ENCODE results near the gene SLC4A2.

Gene SLC4A2

GRCh38 chr7:151053751-151054150, 5.6 kb upstream of the SLC4A2 start:
- Histone ChIP-seq H3K4me1 (ENCODE audit: control insufficient read depth, insufficient read depth, low read length, poor library complexity, severe bottlenecking) (peaks cover 20% of the 10 kb centered on the region), H3K27ac (ENCODE audit: insufficient read depth, low read length, poor library complexity, severe bottlenecking) (no peak overlapping the region), H3K27me3 (replicated peaks; ENCODE audit: control insufficient read depth, insufficient read depth, low read length, poor library complexity, severe bottlenecking) (no peaks in the 10 kb centered on the region), H3K9me3 (ENCODE audit: control insufficient read depth, low read length) (no peaks in the 10 kb centered on the region), H3K4me3 (ENCODE audit: insufficient read depth, low read depth, low read length, poor library complexity, severe bottlenecking) (no peak overlapping the region), H3K36me3 (ENCODE audit: control insufficient read depth, insufficient read depth, low read length) (no peaks in the 10 kb centered on the region)
- DNase-seq: no peak

- no peak for DNase-seq
- Histone ChIP-seq H3K9me3 (ENCODE audit: control insufficient read depth, low read length) (no peaks in the 10 kb centered on the region), H3K36me3 (ENCODE audit: control insufficient read depth, insufficient read depth, low read length) (no peaks in the 10 kb centered on the region), H3K4me3 (ENCODE audit: insufficient read depth, low read depth, low read length, poor library complexity, severe bottlenecking) (no peak overlapping the region), H3K27ac (ENCODE audit: insufficient read depth, low read length, poor library complexity, severe bottlenecking) (no peak overlapping the region), H3K4me1 (ENCODE audit: control insufficient read depth, insufficient read depth, low read length, poor library complexity, severe bottlenecking) (peaks cover 29% of the 10 kb centered on the region), H3K27me3 (replicated peaks; ENCODE audit: control insufficient read depth, insufficient read depth, low read length, poor library complexity, severe bottlenecking) (no peaks in the 10 kb centered on the region)
Observed at GRCh38 chr7:151056283-151056665, 3.1 kb upstream of the SLC4A2 start.

GRCh38 chr7:151056666-151057505, 2.5 kb upstream of the SLC4A2 start:
- no peaks in the 10 kb centered on the region for H3K36me3 ChIP-seq (ENCODE audit: control insufficient read depth, insufficient read depth, low read length)
- no peak for DNase-seq
- H3K4me1 ChIP-seq (ENCODE audit: control insufficient read depth, insufficient read depth, low read length, poor library complexity, severe bottlenecking): peaks cover 29% of the 10 kb centered on the region
- peak overlapping the region; percentile 66 for H3K4me3 ChIP-seq (ENCODE audit: insufficient read depth, low read depth, low read length, poor library complexity, severe bottlenecking)
- no peak overlapping the region for H3K27ac ChIP-seq (ENCODE audit: insufficient read depth, low read length, poor library complexity, severe bottlenecking)
- no peaks in the 10 kb centered on the region for H3K9me3 ChIP-seq (ENCODE audit: control insufficient read depth, low read length)
- H3K27me3 ChIP-seq (replicated peaks; ENCODE audit: control insufficient read depth, insufficient read depth, low read length, poor library complexity, severe bottlenecking): no peaks in the 10 kb centered on the region

GRCh38 chr7:151057506-151057988, 1.8 kb upstream of the SLC4A2 start, which contains the start of gene CDK5:
CDK5 (minus strand) TSS chr7:151057897; CDS start chr7:151057848, 49 bp downstream.
- Histone ChIP-seq H3K9me3 (ENCODE audit: control insufficient read depth, low read length) (no peaks in the 10 kb centered on the region), H3K27ac (ENCODE audit: insufficient read depth, low read length, poor library complexity, severe bottlenecking) (peak within 1 kb of the TSS; percentile 77), H3K27me3 (replicated peaks; ENCODE audit: control insufficient read depth, insufficient read depth, low read length, poor library complexity, severe bottlenecking) (no peaks in the 10 kb centered on the region), H3K4me1 (ENCODE audit: control insufficient read depth, insufficient read depth, low read length, poor library complexity, severe bottlenecking) (peaks cover 29% of the 10 kb centered on the region), H3K4me3 (ENCODE audit: insufficient read depth, low read depth, low read length, poor library complexity, severe bottlenecking) (peak within 1 kb of the TSS; percentile 66), H3K36me3 (ENCODE audit: control insufficient read depth, insufficient read depth, low read length) (peaks cover 2% of the 10 kb centered on the region)
- no peak for DNase-seq

GRCh38 chr7:151057989-151058780, 1.2 kb upstream of the SLC4A2 start:
- H3K36me3 ChIP-seq (ENCODE audit: control insufficient read depth, insufficient read depth, low read length): peaks cover 3% of the 10 kb centered on the region
- no peaks in the 10 kb centered on the region for H3K9me3 ChIP-seq (ENCODE audit: control insufficient read depth, low read length)
- no peaks in the 10 kb centered on the region for H3K27me3 ChIP-seq (replicated peaks; ENCODE audit: control insufficient read depth, insufficient read depth, low read length, poor library complexity, severe bottlenecking)
- H3K4me3 ChIP-seq (ENCODE audit: insufficient read depth, low read depth, low read length, poor library complexity, severe bottlenecking): peak overlapping the region; percentile 66
- H3K27ac ChIP-seq (ENCODE audit: insufficient read depth, low read length, poor library complexity, severe bottlenecking): peak overlapping the region; percentile 77
- peak; percentile 92 to 97 (median 97) for DNase-seq
- peaks cover 29% of the 10 kb centered on the region for H3K4me1 ChIP-seq (ENCODE audit: control insufficient read depth, insufficient read depth, low read length, poor library complexity, severe bottlenecking)

- H3K9me3 ChIP-seq (ENCODE audit: control insufficient read depth, low read length): no peaks in the 10 kb centered on the region
- no peak for DNase-seq
Observed at GRCh38 chr7:151058781-151059366, 515 bp upstream of the SLC4A2 start.

GRCh38 chr7:151060113-151060415, 675 bp downstream of the SLC4A2 start:
- Histone ChIP-seq H3K4me1 (ENCODE audit: control insufficient read depth, insufficient read depth, low read length, poor library complexity, severe bottlenecking) (peaks cover 29% of the 10 kb centered on the region), H3K27ac (ENCODE audit: insufficient read depth, low read length, poor library complexity, severe bottlenecking) (peak overlapping the region; percentile 77), H3K36me3 (ENCODE audit: control insufficient read depth, insufficient read depth, low read length) (peaks cover 16% of the 10 kb centered on the region), H3K9me3 (ENCODE audit: control insufficient read depth, low read length) (no peaks in the 10 kb centered on the region), H3K4me3 (ENCODE audit: insufficient read depth, low read depth, low read length, poor library complexity, severe bottlenecking) (peak overlapping the region; percentile 66), H3K27me3 (replicated peaks; ENCODE audit: control insufficient read depth, insufficient read depth, low read length, poor library complexity, severe bottlenecking) (no peaks in the 10 kb centered on the region)
- DNase-seq: no peak

More at GRCh38 chr7:151058781-151059366, 515 bp upstream of the SLC4A2 start:
- peaks cover 29% of the 10 kb centered on the region for H3K4me1 ChIP-seq (ENCODE audit: control insufficient read depth, insufficient read depth, low read length, poor library complexity, severe bottlenecking)
- peak overlapping the region; percentile 77 for H3K27ac ChIP-seq (ENCODE audit: insufficient read depth, low read length, poor library complexity, severe bottlenecking)
- no peaks in the 10 kb centered on the region for H3K27me3 ChIP-seq (replicated peaks; ENCODE audit: control insufficient read depth, insufficient read depth, low read length, poor library complexity, severe bottlenecking)
- peaks cover 5% of the 10 kb centered on the region for H3K36me3 ChIP-seq (ENCODE audit: control insufficient read depth, insufficient read depth, low read length)
- H3K4me3 ChIP-seq (ENCODE audit: insufficient read depth, low read depth, low read length, poor library complexity, severe bottlenecking): peak overlapping the region; percentile 66

- H3K4me1 ChIP-seq (ENCODE audit: control insufficient read depth, insufficient read depth, low read length, poor library complexity, severe bottlenecking): peaks cover 29% of the 10 kb centered on the region
- no peaks in the 10 kb centered on the region for H3K9me3 ChIP-seq (ENCODE audit: control insufficient read depth, low read length)
- peak overlapping the region; percentile 66 for H3K4me3 ChIP-seq (ENCODE audit: insufficient read depth, low read depth, low read length, poor library complexity, severe bottlenecking)
- peaks cover 19% of the 10 kb centered on the region for H3K36me3 ChIP-seq (ENCODE audit: control insufficient read depth, insufficient read depth, low read length)
- H3K27ac ChIP-seq (ENCODE audit: insufficient read depth, low read length, poor library complexity, severe bottlenecking): peak overlapping the region; percentile 19
- no peaks in the 10 kb centered on the region for H3K27me3 ChIP-seq (replicated peaks; ENCODE audit: control insufficient read depth, insufficient read depth, low read length, poor library complexity, severe bottlenecking)
- DNase-seq: no peak
Observed at GRCh38 chr7:151060416-151061212, 1.2 kb downstream of the SLC4A2 start.
